GM23338 (cell line): ENCODE measurements around the gene FFAR3. TPM values are rescaled to one million over a fixed set of nuclear protein-coding genes. Genes with fewer than 3 reads are reported as not detected.

Experiments used
- ATAC-seq: fragments of 200-7000 bp; cut with Tn5 transposase; 3 replicates; pipeline ENCODE4 v1.9.1; 2020
- DNase-seq: peaks from one replicate; pipeline ENCODE4 v3.0.0-alpha.2; 2015; ENCODE audit warnings: low spot score
- H2AFZ ChIP-seq: fragments of 200-600 bp; sonication (generic); 2 replicates; pipeline ENCODE4 v1.8.0; 2016; ENCODE audit warnings: antibody characterized with exemption, mild to moderate bottlenecking, moderate library complexity
- H3F3A ChIP-seq: fragments of 200-600 bp; sonication (generic); replicated peaks from 2 replicates; pipeline ENCODE4 v1.8.0; 2017; ENCODE audit warnings: antibody characterized with exemption, mixed run types, low read depth
- H3K27ac ChIP-seq: fragments of 200-600 bp; sonication (generic); 2 replicates; pipeline ENCODE4 v1.6.1; 2016; ENCODE audit warnings: low read depth
- H3K27me3 ChIP-seq: fragments of 200-600 bp; sonication (generic); 2 replicates; pipeline ENCODE4 v1.8.0; 2016; ENCODE audit warnings: mild to moderate bottlenecking, mixed run types, moderate library complexity; ENCODE audit not compliant: insufficient read depth
- H3K36me3 ChIP-seq: fragments of 200-600 bp; sonication (generic); 2 replicates; pipeline ENCODE4 v1.8.0; 2016; ENCODE audit warnings: mild to moderate bottlenecking; ENCODE audit not compliant: insufficient read depth
- H3K4me1 ChIP-seq: fragments of 200-600 bp; sonication (generic); 2 replicates; pipeline ENCODE4 v1.8.0; 2016; ENCODE audit warnings: mild to moderate bottlenecking, moderate library complexity; ENCODE audit not compliant: insufficient read depth
- H3K4me2 ChIP-seq: fragments of 200-600 bp; sonication (generic); 2 replicates; pipeline ENCODE4 v1.7.1; 2017; ENCODE audit warnings: mixed run types
- H3K4me3 ChIP-seq: fragments of 200-600 bp; sonication (generic); 2 replicates; pipeline ENCODE4 v1.6.1; 2016; ENCODE audit warnings: mixed run types
- H3K79me2 ChIP-seq: fragments of 200-600 bp; sonication (generic); replicated peaks from 2 replicates; pipeline ENCODE4 v1.8.0; 2017; ENCODE audit warnings: mild to moderate bottlenecking; ENCODE audit not compliant: insufficient read depth
- H3K9me2 ChIP-seq: fragments of 200-600 bp; sonication (generic); 2 replicates; pipeline ENCODE4 v1.8.0; 2017; ENCODE audit not compliant: insufficient read depth
- H4K20me1 ChIP-seq: fragments of 200-600 bp; sonication (generic); replicated peaks from 2 replicates; pipeline ENCODE4 v1.8.0; 2017; ENCODE audit warnings: mild to moderate bottlenecking; ENCODE audit not compliant: insufficient read depth
- H3K27ac Mint-ChIP-seq: 2 replicates; pipeline ENCODE4 v1.8.0; 2020; ENCODE audit warnings: inconsistent platforms, mild to moderate bottlenecking, moderate library complexity, mixed read lengths
- H3K27me3 Mint-ChIP-seq: 3 replicates; pipeline ENCODE4 v1.8.0; 2022; ENCODE audit warnings: low read depth, mild to moderate bottlenecking, moderate library complexity, mixed read lengths, inconsistent platforms; ENCODE audit not compliant: insufficient read depth, poor library complexity
- H3K36me3 Mint-ChIP-seq: 3 replicates; pipeline ENCODE4 v1.8.0; 2021; ENCODE audit warnings: low read depth, mild to moderate bottlenecking, inconsistent platforms, moderate library complexity, mixed read lengths
- H3K4me1 Mint-ChIP-seq: 3 replicates; pipeline ENCODE4 v1.8.0; 2020; ENCODE audit warnings: mild to moderate bottlenecking, inconsistent platforms, mixed read lengths
- H3K4me3 Mint-ChIP-seq: 3 replicates; pipeline ENCODE4 v1.8.0; 2021; ENCODE audit warnings: moderate library complexity, mild to moderate bottlenecking, inconsistent platforms, mixed read lengths
- H3K9me3 Mint-ChIP-seq: 3 replicates; pipeline ENCODE4 v1.8.0; 2020; ENCODE audit warnings: moderate library complexity, mild to moderate bottlenecking, inconsistent platforms, mixed read lengths
- EZH2 ChIP-seq: fragments of 200-600 bp; sonication (generic); IDR thresholded peaks from one replicate; pipeline ENCODE4 v1.8.0; 2017; ENCODE audit warnings: antibody characterized with exemption, mild to moderate bottlenecking, low read depth; ENCODE audit not compliant: unreplicated experiment
- EZH2phosphoT487 ChIP-seq: fragments of 200-600 bp; sonication (generic); IDR thresholded peaks from one replicate; pipeline ENCODE4 v1.8.1; 2018; ENCODE audit warnings: antibody characterized with exemption; ENCODE audit not compliant: unreplicated experiment
- JUNB ChIP-seq: IDR thresholded peaks from one replicate; pipeline ENCODE4 v1.6.1; 2016; ENCODE audit warnings: antibody characterized with exemption; ENCODE audit not compliant: unreplicated experiment
- NANOG ChIP-seq: IDR thresholded peaks from 2 replicates; pipeline ENCODE4 v1.6.1; 2016; ENCODE audit warnings: antibody characterized with exemption, borderline replicate concordance
- POLR2AphosphoS5 ChIP-seq: IDR thresholded peaks from 2 replicates; pipeline ENCODE4 v1.6.1; 2016; ENCODE audit warnings: antibody characterized with exemption, low read depth
- STAT1 ChIP-seq: IDR thresholded peaks from one replicate; pipeline ENCODE4 v1.6.1; 2016; ENCODE audit warnings: antibody characterized with exemption; ENCODE audit not compliant: unreplicated experiment
- ZNF114 ChIP-seq: fragments of 250-450 bp; sonication (Bioruptor Pico); IDR thresholded peaks from 2 replicates; pipeline ENCODE4 v1.5.0; 2020; ENCODE audit warnings: mild to moderate bottlenecking, moderate library complexity
- ZNF331 ChIP-seq: fragments of 250-450 bp; sonication (Bioruptor Pico); IDR thresholded peaks from 2 replicates; pipeline ENCODE4 v1.5.0; 2020; ENCODE audit warnings: low read depth, mild to moderate bottlenecking, moderate library complexity
- polyA plus RNA-seq: library from polyadenylated mRNA; unstranded; fragments of >200 nt; fragmentation: Nextera tagmentation; extraction: Ambion mirVana; gene quantifications from 2 replicates; pipeline ENCODE4 v1.2.1, GENCODE V29; 2016
- total RNA-seq: library from RNA; depleted of rRNA; stranded (reverse); fragments of >200 nt; shearing (Covaris generic); gene quantifications from 2 replicates; pipeline ENCODE4 v1.2.3, GENCODE V29; 2014
- TF ChIP-seq, protein P1 (sequence below): fragments of 250-450 bp; sonication (Bioruptor Pico); IDR thresholded peaks from 2 replicates; pipeline ENCODE4 v1.5.0; 2020; ENCODE audit warnings: mild to moderate bottlenecking, moderate library complexity
- TF ChIP-seq, protein P2 (sequence below): IDR thresholded peaks from 2 replicates; pipeline ENCODE4 v1.6.1; 2016; ENCODE audit warnings: antibody characterized with exemption

Gene FFAR3
- total and polyA plus RNA-seq, 2 experiments from 2014 or later = 0.35 TPM; not detected in 1

DNA sequence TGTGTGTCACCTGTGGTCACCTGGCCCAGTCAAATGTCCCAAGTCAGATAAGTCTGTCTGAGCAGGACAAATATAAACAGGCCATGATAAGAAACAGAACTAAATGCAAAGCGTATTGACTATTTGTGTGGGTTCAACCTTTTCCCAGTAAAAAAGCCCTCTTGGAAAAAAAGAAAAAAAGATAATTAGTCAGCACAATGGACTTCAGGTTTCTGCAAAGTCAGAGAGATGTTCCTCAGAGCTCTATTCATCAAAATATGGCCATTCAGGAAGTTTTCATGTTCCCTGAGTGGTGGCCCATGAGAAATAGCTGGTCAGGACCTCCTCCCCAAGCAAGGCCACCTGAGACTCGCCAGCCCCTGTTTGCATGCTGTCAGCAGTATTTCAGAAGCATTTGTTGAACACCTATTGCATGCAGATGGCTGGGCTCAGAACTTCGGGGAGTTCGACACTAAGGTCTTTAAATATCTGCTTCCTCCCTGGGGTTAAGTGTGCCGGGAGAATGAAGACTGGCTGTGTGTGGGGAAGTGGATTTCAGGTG is 2.7 kb downstream of the FFAR3 start (continued):
- TF ChIP-seq, protein P1, sequence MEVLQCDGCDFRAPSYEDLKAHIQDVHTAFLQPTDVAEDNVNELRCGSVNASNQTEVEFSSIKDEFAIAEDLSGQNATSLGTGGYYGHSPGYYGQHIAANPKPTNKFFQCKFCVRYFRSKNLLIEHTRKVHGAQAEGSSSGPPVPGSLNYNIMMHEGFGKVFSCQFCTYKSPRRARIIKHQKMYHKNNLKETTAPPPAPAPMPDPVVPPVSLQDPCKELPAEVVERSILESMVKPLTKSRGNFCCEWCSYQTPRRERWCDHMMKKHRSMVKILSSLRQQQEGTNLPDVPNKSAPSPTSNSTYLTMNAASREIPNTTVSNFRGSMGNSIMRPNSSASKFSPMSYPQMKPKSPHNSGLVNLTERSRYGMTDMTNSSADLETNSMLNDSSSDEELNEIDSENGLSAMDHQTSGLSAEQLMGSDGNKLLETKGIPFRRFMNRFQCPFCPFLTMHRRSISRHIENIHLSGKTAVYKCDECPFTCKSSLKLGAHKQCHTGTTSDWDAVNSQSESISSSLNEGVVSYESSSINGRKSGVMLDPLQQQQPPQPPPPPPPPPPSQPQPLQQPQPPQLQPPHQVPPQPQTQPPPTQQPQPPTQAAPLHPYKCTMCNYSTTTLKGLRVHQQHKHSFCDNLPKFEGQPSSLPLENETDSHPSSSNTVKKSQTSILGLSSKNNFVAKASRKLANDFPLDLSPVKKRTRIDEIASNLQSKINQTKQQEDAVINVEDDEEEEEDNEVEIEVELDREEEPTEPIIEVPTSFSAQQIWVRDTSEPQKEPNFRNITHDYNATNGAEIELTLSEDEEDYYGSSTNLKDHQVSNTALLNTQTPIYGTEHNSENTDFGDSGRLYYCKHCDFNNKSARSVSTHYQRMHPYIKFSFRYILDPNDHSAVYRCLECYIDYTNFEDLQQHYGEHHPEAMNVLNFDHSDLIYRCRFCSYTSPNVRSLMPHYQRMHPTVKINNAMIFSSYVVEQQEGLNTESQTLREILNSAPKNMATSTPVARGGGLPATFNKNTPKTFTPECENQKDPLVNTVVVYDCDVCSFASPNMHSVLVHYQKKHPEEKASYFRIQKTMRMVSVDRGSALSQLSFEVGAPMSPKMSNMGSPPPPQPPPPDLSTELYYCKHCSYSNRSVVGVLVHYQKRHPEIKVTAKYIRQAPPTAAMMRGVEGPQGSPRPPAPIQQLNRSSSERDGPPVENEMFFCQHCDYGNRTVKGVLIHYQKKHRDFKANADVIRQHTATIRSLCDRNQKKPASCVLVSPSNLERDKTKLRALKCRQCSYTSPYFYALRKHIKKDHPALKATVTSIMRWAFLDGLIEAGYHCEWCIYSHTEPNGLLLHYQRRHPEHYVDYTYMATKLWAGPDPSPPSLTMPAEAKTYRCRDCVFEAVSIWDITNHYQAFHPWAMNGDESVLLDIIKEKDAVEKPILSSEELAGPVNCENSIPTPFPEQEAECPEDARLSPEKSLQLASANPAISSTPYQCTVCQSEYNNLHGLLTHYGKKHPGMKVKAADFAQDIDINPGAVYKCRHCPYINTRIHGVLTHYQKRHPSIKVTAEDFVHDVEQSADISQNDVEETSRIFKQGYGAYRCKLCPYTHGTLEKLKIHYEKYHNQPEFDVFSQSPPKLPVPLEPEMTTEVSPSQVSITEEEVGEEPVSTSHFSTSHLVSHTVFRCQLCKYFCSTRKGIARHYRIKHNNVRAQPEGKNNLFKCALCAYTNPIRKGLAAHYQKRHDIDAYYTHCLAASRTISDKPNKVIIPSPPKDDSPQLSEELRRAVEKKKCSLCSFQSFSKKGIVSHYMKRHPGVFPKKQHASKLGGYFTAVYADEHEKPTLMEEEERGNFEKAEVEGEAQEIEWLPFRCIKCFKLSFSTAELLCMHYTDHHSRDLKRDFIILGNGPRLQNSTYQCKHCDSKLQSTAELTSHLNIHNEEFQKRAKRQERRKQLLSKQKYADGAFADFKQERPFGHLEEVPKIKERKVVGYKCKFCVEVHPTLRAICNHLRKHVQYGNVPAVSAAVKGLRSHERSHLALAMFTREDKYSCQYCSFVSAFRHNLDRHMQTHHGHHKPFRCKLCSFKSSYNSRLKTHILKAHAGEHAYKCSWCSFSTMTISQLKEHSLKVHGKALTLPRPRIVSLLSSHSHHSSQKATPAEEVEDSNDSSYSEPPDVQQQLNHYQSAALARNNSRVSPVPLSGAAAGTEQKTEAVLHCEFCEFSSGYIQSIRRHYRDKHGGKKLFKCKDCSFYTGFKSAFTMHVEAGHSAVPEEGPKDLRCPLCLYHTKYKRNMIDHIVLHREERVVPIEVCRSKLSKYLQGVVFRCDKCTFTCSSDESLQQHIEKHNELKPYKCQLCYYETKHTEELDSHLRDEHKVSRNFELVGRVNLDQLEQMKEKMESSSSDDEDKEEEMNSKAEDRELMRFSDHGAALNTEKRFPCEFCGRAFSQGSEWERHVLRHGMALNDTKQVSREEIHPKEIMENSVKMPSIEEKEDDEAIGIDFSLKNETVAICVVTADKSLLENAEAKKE (CRISPR knock-in tag) = no peak
- no peak for TF ChIP-seq ZNF114 (CRISPR knock-in tag)
- TF ChIP-seq NANOG = no peak
- TF ChIP-seq, protein P2, sequence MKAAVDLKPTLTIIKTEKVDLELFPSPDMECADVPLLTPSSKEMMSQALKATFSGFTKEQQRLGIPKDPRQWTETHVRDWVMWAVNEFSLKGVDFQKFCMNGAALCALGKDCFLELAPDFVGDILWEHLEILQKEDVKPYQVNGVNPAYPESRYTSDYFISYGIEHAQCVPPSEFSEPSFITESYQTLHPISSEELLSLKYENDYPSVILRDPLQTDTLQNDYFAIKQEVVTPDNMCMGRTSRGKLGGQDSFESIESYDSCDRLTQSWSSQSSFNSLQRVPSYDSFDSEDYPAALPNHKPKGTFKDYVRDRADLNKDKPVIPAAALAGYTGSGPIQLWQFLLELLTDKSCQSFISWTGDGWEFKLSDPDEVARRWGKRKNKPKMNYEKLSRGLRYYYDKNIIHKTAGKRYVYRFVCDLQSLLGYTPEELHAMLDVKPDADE = no peak
- no peak for TF ChIP-seq EZH2phosphoT487
- no peak for TF ChIP-seq POLR2AphosphoS5

GRCh38 chr19:35362261-35363000 is 4.2 kb downstream of the FFAR3 start:
- Histone ChIP-seq H3K4me1 (no peaks in the 10 kb centered on the region), H3K4me2 (no peak overlapping the region), H3K27me3 (no peaks in the 10 kb centered on the region), H3K79me2 (no peaks in the 10 kb centered on the region), H3K9me2 (no peaks in the 10 kb centered on the region), H3K27ac (no peak overlapping the region), H3K36me3 (no peaks in the 10 kb centered on the region), H3K4me3 (no peak overlapping the region), H2AFZ (no peak overlapping the region), H3F3A (no peaks in the 10 kb centered on the region), H4K20me1 (no peaks in the 10 kb centered on the region)
- no peak for ATAC-seq
- DNase-seq = no peak
- no peaks in the 10 kb centered on the region for H3K27me3 Mint-ChIP-seq
- H3K27ac Mint-ChIP-seq = no peak overlapping the region
- no peaks in the 10 kb centered on the region for H3K9me3 Mint-ChIP-seq
- no peaks in the 10 kb centered on the region for H3K36me3 Mint-ChIP-seq
- no peak overlapping the region for H3K4me3 Mint-ChIP-seq
- peaks cover 5% of the 10 kb centered on the region for H3K4me1 Mint-ChIP-seq
- TF ChIP-seq STAT1 (no peak), EZH2phosphoT487 (no peak), JUNB (no peak), EZH2 (no peak), ZNF331 (CRISPR knock-in tag) (no peak)
